Measurements from ENCODE around the gene PDE8A. TPM values are rescaled to one million over a fixed set of nuclear protein-coding genes. Genes with fewer than 3 reads are reported as not detected.

The PDE8A gene
- total RNA-seq, 2 experiments from 2014 or later = 12.6 to 12.8 TPM

- H3K36me3 Mint-ChIP-seq (ENCODE audit: low read depth) = peaks cover 9% of the 10 kb centered on the region
- DNase-seq (no peak), ATAC-seq (no peak)
- CTCF ChIA-PET = interaction anchor here (0.8 kb wide), 1 partner anchor 12 kb away, joined by 3 read pairs; no protein-coding TSS in a partner anchor
- no peaks in the 10 kb centered on the region for H3K27me3 Mint-ChIP-seq (ENCODE audit: low read depth)
- no peaks in the 10 kb centered on the region for H3K4me1 Mint-ChIP-seq (ENCODE audit: low read depth)
- H3K27ac Mint-ChIP-seq = no peak overlapping the region
- no peaks in the 10 kb centered on the region for H3K9me3 Mint-ChIP-seq (ENCODE audit: insufficient read depth)
- H3K4me3 Mint-ChIP-seq = no peak overlapping the region
- POLR2A ChIA-PET = interaction anchor here (0.6 kb wide), 1 partner anchor 966 kb away, joined by 3 read pairs; no protein-coding TSS in a partner anchor
Observed at GRCh38 chr15:85086855-85087254, 105.2 kb downstream of the PDE8A start.

GRCh38 chr15:85088300-85088699 lies 106.6 kb downstream of the PDE8A start:
- POLR2A ChIA-PET = no interaction called here
- no peaks in the 10 kb centered on the region for H3K27me3 Mint-ChIP-seq (ENCODE audit: low read depth)
- CTCF ChIA-PET = no interaction called here
- H3K27ac Mint-ChIP-seq = no peak overlapping the region
- H3K4me3 Mint-ChIP-seq = no peak overlapping the region
- H3K4me1 Mint-ChIP-seq (ENCODE audit: low read depth) = no peaks in the 10 kb centered on the region
- peaks cover 12% of the 10 kb centered on the region for H3K36me3 Mint-ChIP-seq (ENCODE audit: low read depth)
- H3K9me3 Mint-ChIP-seq (ENCODE audit: insufficient read depth) = no peaks in the 10 kb centered on the region
- ATAC-seq = no peak
- no peak for DNase-seq

GRCh38 chr15:85089929-85090597 lies 108.4 kb downstream of the PDE8A start:
- Mint-ChIP-seq H3K36me3 (ENCODE audit: low read depth) (peaks cover 15% of the 10 kb centered on the region), H3K4me1 (ENCODE audit: low read depth) (no peaks in the 10 kb centered on the region), H3K27ac (peak overlapping the region; percentile 52), H3K9me3 (ENCODE audit: insufficient read depth) (no peaks in the 10 kb centered on the region), H3K27me3 (ENCODE audit: low read depth) (no peaks in the 10 kb centered on the region), H3K4me3 (no peak overlapping the region)
- ATAC-seq (no peak), DNase-seq (no peak)
- CTCF ChIA-PET = interaction anchor here (0.9 to 1.6 kb wide), 3 partner anchors 9 to 79 kb away, joined by 3 to 4 read pairs (median 3); no protein-coding TSS in a partner anchor
- POLR2A ChIA-PET = no interaction called here

- H3K4me3 Mint-ChIP-seq = no peak overlapping the region
- H3K9me3 Mint-ChIP-seq (ENCODE audit: insufficient read depth) = no peaks in the 10 kb centered on the region
- DNase-seq = no peak
- H3K27ac Mint-ChIP-seq = no peak overlapping the region
- ChIA-PET CTCF (no interaction called here), POLR2A (no interaction called here)
- peaks cover 13% of the 10 kb centered on the region for H3K36me3 Mint-ChIP-seq (ENCODE audit: low read depth)
- H3K4me1 Mint-ChIP-seq (ENCODE audit: low read depth) = no peaks in the 10 kb centered on the region
- H3K27me3 Mint-ChIP-seq (ENCODE audit: low read depth) = no peaks in the 10 kb centered on the region
- no peak for ATAC-seq
Observed at GRCh38 chr15:85091990-85092389, 110.3 kb downstream of the PDE8A start.

- ATAC-seq (no peak), DNase-seq (no peak)
- CTCF ChIA-PET = no interaction called here
- Mint-ChIP-seq H3K27me3 (ENCODE audit: low read depth) (no peaks in the 10 kb centered on the region), H3K27ac (no peak overlapping the region), H3K4me3 (no peak overlapping the region), H3K4me1 (ENCODE audit: low read depth) (no peaks in the 10 kb centered on the region), H3K9me3 (ENCODE audit: insufficient read depth) (no peaks in the 10 kb centered on the region), H3K36me3 (ENCODE audit: low read depth) (peaks cover 11% of the 10 kb centered on the region)
- POLR2A ChIA-PET = no interaction called here
Observed at GRCh38 chr15:85094685-85095084, 113.0 kb downstream of the PDE8A start.

- no peak for DNase-seq
- no peak overlapping the region for H3K27ac Mint-ChIP-seq
- no peak overlapping the region for H3K4me3 Mint-ChIP-seq
- no peaks in the 10 kb centered on the region for H3K9me3 Mint-ChIP-seq (ENCODE audit: insufficient read depth)
- H3K27me3 Mint-ChIP-seq (ENCODE audit: low read depth) = no peaks in the 10 kb centered on the region
- H3K36me3 Mint-ChIP-seq (ENCODE audit: low read depth) = peaks cover 9% of the 10 kb centered on the region
- ChIA-PET POLR2A (no interaction called here), CTCF (no interaction called here)
- no peak for ATAC-seq
- no peaks in the 10 kb centered on the region for H3K4me1 Mint-ChIP-seq (ENCODE audit: low read depth)
Observed at GRCh38 chr15:85095566-85095965, 113.9 kb downstream of the PDE8A start.

- no peaks in the 10 kb centered on the region for H3K27me3 Mint-ChIP-seq (ENCODE audit: low read depth)
- ATAC-seq (no peak), DNase-seq (no peak)
- POLR2A ChIA-PET = no interaction called here
- no peaks in the 10 kb centered on the region for H3K9me3 Mint-ChIP-seq (ENCODE audit: insufficient read depth)
- H3K27ac Mint-ChIP-seq = no peak overlapping the region
- CTCF ChIA-PET = no interaction called here
- no peaks in the 10 kb centered on the region for H3K4me1 Mint-ChIP-seq (ENCODE audit: low read depth)
- H3K4me3 Mint-ChIP-seq = no peak overlapping the region
- peaks cover 7% of the 10 kb centered on the region for H3K36me3 Mint-ChIP-seq (ENCODE audit: low read depth)
Observed at GRCh38 chr15:85097250-85097649, 115.6 kb downstream of the PDE8A start.

GRCh38 chr15:85097725-85098124 lies 116.1 kb downstream of the PDE8A start:
- Mint-ChIP-seq H3K36me3 (ENCODE audit: low read depth) (peaks cover 7% of the 10 kb centered on the region), H3K9me3 (ENCODE audit: insufficient read depth) (no peaks in the 10 kb centered on the region), H3K27me3 (ENCODE audit: low read depth) (no peaks in the 10 kb centered on the region), H3K27ac (no peak overlapping the region), H3K4me1 (ENCODE audit: low read depth) (no peaks in the 10 kb centered on the region), H3K4me3 (no peak overlapping the region)
- ATAC-seq (no peak), DNase-seq (no peak)
- ChIA-PET POLR2A (no interaction called here), CTCF (no interaction called here)

- Mint-ChIP-seq H3K27me3 (ENCODE audit: low read depth) (no peaks in the 10 kb centered on the region), H3K4me3 (no peak overlapping the region), H3K27ac (peak overlapping the region; percentile 45), H3K9me3 (ENCODE audit: insufficient read depth) (no peaks in the 10 kb centered on the region), H3K36me3 (ENCODE audit: low read depth) (peaks cover 4% of the 10 kb centered on the region), H3K4me1 (ENCODE audit: low read depth) (no peaks in the 10 kb centered on the region)
- ATAC-seq = no peak
- no peak for DNase-seq
- POLR2A ChIA-PET = no interaction called here
- CTCF ChIA-PET = interaction anchor here (1.4 kb wide), 1 partner anchor 13 kb away, joined by 3 read pairs; no protein-coding TSS in a partner anchor
Observed at GRCh38 chr15:85099195-85099803, 117.6 kb downstream of the PDE8A start.

GRCh38 chr15:85100186-85100937 lies 118.7 kb downstream of the PDE8A start:
- POLR2A ChIA-PET = interaction anchor here (0.9 kb wide), 1 partner anchor 119 kb away, joined by 3 read pairs; no protein-coding TSS in a partner anchor
- peaks cover 3% of the 10 kb centered on the region for H3K36me3 Mint-ChIP-seq (ENCODE audit: low read depth)
- CTCF ChIA-PET = interaction anchor here (1.1 kb wide), 1 partner anchor 14 kb away, joined by 3 read pairs; no protein-coding TSS in a partner anchor
- peak; percentile 76 for DNase-seq
- no peaks in the 10 kb centered on the region for H3K27me3 Mint-ChIP-seq (ENCODE audit: low read depth)
- no peak overlapping the region for H3K4me3 Mint-ChIP-seq
- ATAC-seq = peak; percentile 90
- no peak overlapping the region for H3K27ac Mint-ChIP-seq
- H3K4me1 Mint-ChIP-seq (ENCODE audit: low read depth) = no peaks in the 10 kb centered on the region
- no peaks in the 10 kb centered on the region for H3K9me3 Mint-ChIP-seq (ENCODE audit: insufficient read depth)

GRCh38 chr15:85104584-85104983 lies 122.9 kb downstream of the PDE8A start:
- no peak overlapping the region for H3K4me3 Mint-ChIP-seq
- ChIA-PET POLR2A (interaction anchor here (0.5 kb wide), 1 partner anchor 331 kb away, joined by 4 read pairs; no protein-coding TSS in a partner anchor), CTCF (no interaction called here)
- DNase-seq (no peak), ATAC-seq (no peak)
- H3K27ac Mint-ChIP-seq = no peak overlapping the region
- H3K36me3 Mint-ChIP-seq (ENCODE audit: low read depth) = no peaks in the 10 kb centered on the region
- H3K4me1 Mint-ChIP-seq (ENCODE audit: low read depth) = no peaks in the 10 kb centered on the region
- H3K9me3 Mint-ChIP-seq (ENCODE audit: insufficient read depth) = no peaks in the 10 kb centered on the region
- no peaks in the 10 kb centered on the region for H3K27me3 Mint-ChIP-seq (ENCODE audit: low read depth)

- POLR2A ChIA-PET = no interaction called here
- no peak for DNase-seq
- ATAC-seq = no peak
- no peaks in the 10 kb centered on the region for H3K9me3 Mint-ChIP-seq (ENCODE audit: insufficient read depth)
- H3K36me3 Mint-ChIP-seq (ENCODE audit: low read depth) = peaks cover 1% of the 10 kb centered on the region
- H3K27ac Mint-ChIP-seq = no peak overlapping the region
- no peaks in the 10 kb centered on the region for H3K4me1 Mint-ChIP-seq (ENCODE audit: low read depth)
- CTCF ChIA-PET = no interaction called here
- H3K27me3 Mint-ChIP-seq (ENCODE audit: low read depth) = no peaks in the 10 kb centered on the region
- H3K4me3 Mint-ChIP-seq = no peak overlapping the region
Observed at GRCh38 chr15:85108136-85108535, 126.5 kb downstream of the PDE8A start.

Data from activated CD8-positive, alpha-beta T cell treated with anti-CD3 and anti-CD28 coated beads, Interleukin-2, amount 10 ng/mL, durations not matched to agents 7 days and 5 days (primary cell).